Sigmoid colon (tissue), 4 donors: Measurements from ENCODE around the gene GALNT12.

Experiments used
- POLR2A ChIP-seq, 2 donors: fragments of 450-650 bp; IDR thresholded peaks; one replicate each; pipeline ENCODE4 v1.6.1; 2016; ENCODE audit warnings: antibody characterized with exemption in 2 of 2, mild to moderate bottlenecking in 2 of 2, moderate library complexity in 2 of 2
- POLR2AphosphoS5 ChIP-seq, 4 donors: sonication (generic); formaldehyde crosslinking; IDR thresholded peaks; one replicate each; pipeline ENCODE4 v1.6.1; 2017; ENCODE audit warnings: antibody characterized with exemption in 4 of 4
- TF ChIP-seq, protein P1 (sequence below), 4 experiments: fragments of 450-650 bp in 3 of 4; fragments of 200-600 bp in 1 of 4; IDR thresholded peaks; one replicate each; pipeline ENCODE4 v1.5.1; 2016 to 2019; ENCODE audit warnings: antibody characterized with exemption in 4 of 4, mild to moderate bottlenecking in 3 of 4, moderate library complexity in 2 of 4

DNA sequence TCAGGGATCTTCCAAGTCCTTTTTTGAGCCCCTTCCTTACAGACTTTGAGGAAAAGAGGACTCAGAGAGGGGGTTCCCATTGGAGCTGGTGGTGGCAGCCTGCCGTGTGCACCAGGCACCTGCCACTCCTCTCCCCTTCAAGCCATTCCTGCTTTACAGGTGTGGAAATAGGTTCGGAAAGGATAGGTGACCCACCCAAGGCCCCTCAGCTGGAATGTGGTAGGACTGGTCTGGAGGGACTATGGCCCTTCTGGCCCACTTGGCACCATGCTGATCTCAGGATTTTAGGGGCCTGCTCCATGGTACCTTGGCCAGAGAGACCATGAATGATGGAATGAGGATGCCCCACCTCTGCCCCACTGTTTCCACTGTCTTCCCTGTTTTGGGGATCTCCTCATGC, 1.4 kb downstream of the GALNT12 start:
- no peak for TF ChIP-seq POLR2AphosphoS5 (IDR thresholded peaks at IDR 0.05)
- TF ChIP-seq, protein P1, sequence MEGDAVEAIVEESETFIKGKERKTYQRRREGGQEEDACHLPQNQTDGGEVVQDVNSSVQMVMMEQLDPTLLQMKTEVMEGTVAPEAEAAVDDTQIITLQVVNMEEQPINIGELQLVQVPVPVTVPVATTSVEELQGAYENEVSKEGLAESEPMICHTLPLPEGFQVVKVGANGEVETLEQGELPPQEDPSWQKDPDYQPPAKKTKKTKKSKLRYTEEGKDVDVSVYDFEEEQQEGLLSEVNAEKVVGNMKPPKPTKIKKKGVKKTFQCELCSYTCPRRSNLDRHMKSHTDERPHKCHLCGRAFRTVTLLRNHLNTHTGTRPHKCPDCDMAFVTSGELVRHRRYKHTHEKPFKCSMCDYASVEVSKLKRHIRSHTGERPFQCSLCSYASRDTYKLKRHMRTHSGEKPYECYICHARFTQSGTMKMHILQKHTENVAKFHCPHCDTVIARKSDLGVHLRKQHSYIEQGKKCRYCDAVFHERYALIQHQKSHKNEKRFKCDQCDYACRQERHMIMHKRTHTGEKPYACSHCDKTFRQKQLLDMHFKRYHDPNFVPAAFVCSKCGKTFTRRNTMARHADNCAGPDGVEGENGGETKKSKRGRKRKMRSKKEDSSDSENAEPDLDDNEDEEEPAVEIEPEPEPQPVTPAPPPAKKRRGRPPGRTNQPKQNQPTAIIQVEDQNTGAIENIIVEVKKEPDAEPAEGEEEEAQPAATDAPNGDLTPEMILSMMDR (IDR thresholded peaks at IDR 0.05) = no peak
- TF ChIP-seq POLR2A (IDR thresholded peaks at IDR 0.05) = no peak
